HepG2 (cell line): ENCODE data around the gene RNF150. TPM values are rescaled to one million over a fixed set of nuclear protein-coding genes. Genes with fewer than 3 reads are reported as not detected.

ENCODE experiments used
- ATAC-seq: fragments of 200-7000 bp; cut with Tn5 transposase; 3 replicates; pipeline ENCODE4 v1.9.1; 2020; ENCODE audit warnings: mild to moderate bottlenecking, moderate library complexity
- BruUV-seq: library from RNA; stranded (reverse); fragments of 400-500 nt; replicated peaks from 2 replicates; lab custom pipeline; 2021; lab: Mats Ljungman, UMichigan
- CTCF ChIA-PET: fragments of 300-600 bp; formaldehyde crosslinking; extraction: SDS; loops from one replicate; lab custom pipeline; 2021; ENCODE audit warnings: low total read pairs, inconsistent platforms, low intra/inter-chr PET ratio; lab: Yijun Ruan, JAX
- POLR2A ChIA-PET: fragments of 350-600 bp; sonication (Branson Sonifier 250); formaldehyde crosslinking; loops from one replicate; lab custom pipeline; 2020; ENCODE audit warnings: antibody characterized with exemption, inconsistent platforms; lab: Yijun Ruan, JAX
- DNase-seq: peaks from one replicate; pipeline ENCODE4 v3.0.0-alpha.2; 2015; ENCODE audit warnings: low spot score
- FAIRE-seq: peaks from 3 replicates; lab custom pipeline; 2011; peaks lifted over from hg19 to GRCh38; lab: Jason Lieb, UNC
- H2AFZ ChIP-seq: one replicate; pipeline ENCODE4 v1.6.1; 2011; ENCODE audit warnings: low read length, inconsistent platforms
- H3K27ac ChIP-seq: fragments of 300-600 bp; 3 replicates; pipeline ENCODE4 v1.8.0; 2011; ENCODE audit warnings: mixed run types, mild to moderate bottlenecking, mixed read lengths, low read length, inconsistent platforms; ENCODE audit not compliant: insufficient read depth; ENCODE audit errors: extremely low read length
- H3K27me3 ChIP-seq, 2 experiments: fragments of 200-600 bp in 1 of 2; 2 replicates in 1 of 2; 3 replicates in 1 of 2; pipeline versions ENCODE4 v1.6.0 to v1.8.0; 2011; ENCODE audit warnings: low read length in 2 of 2, mild to moderate bottlenecking in 2 of 2, moderate library complexity in 2 of 2, inconsistent platforms in 1 of 2; ENCODE audit not compliant: insufficient read depth in 2 of 2, control insufficient read depth in 1 of 2
- H3K36me3 ChIP-seq, 2 experiments: fragments of 200-600 bp in 1 of 2; replicated peaks in 1 of 2; 2 replicates in 1 of 2; 3 replicates in 1 of 2; pipeline versions ENCODE4 v1.5.1 to v1.8.0; 2011; ENCODE audit warnings: low read length in 2 of 2, inconsistent platforms in 1 of 2; ENCODE audit not compliant: insufficient read depth in 2 of 2, control insufficient read depth in 1 of 2
- H3K4me1 ChIP-seq: 2 replicates; pipeline ENCODE4 v1.5.1; 2012; ENCODE audit warnings: low read length, inconsistent platforms; ENCODE audit not compliant: insufficient read depth
- H3K4me2 ChIP-seq: 2 replicates; pipeline ENCODE4 v1.6.0; 2011; ENCODE audit warnings: low read depth, low read length, inconsistent platforms
- H3K4me3 ChIP-seq, 3 experiments: fragments of 200-600 bp in 1 of 3; sonication (generic), shearing (Covaris generic) in 1 of 3; replicated peaks in 1 of 3; 2 replicates each; pipeline ENCODE4 v1.5.1; 2011 to 2016; ENCODE audit warnings: low read length in 3 of 3, inconsistent platforms in 2 of 3, low read depth in 2 of 3, mild to moderate bottlenecking in 2 of 3, control low read depth in 1 of 3, mixed read lengths in 1 of 3; ENCODE audit not compliant: insufficient read depth in 1 of 3
- H3K79me2 ChIP-seq: one replicate; pipeline ENCODE4 v1.6.1; 2011; ENCODE audit warnings: low read length, inconsistent platforms; ENCODE audit not compliant: insufficient read depth
- H3K9ac ChIP-seq: 2 replicates; pipeline ENCODE4 v1.6.0; 2011; ENCODE audit warnings: mild to moderate bottlenecking, low read depth, low read length, inconsistent platforms; ENCODE audit not compliant: insufficient read depth
- H3K9me3 ChIP-seq: 2 replicates; pipeline ENCODE4 v1.5.1; 2012; ENCODE audit warnings: mild to moderate bottlenecking, low read length
- H4K20me1 ChIP-seq: 2 replicates; pipeline ENCODE4 v1.6.0; 2011; ENCODE audit warnings: inconsistent platforms, mild to moderate bottlenecking, low read length, moderate library complexity; ENCODE audit not compliant: insufficient read depth
- AKNA ChIP-seq: sonication (generic); formaldehyde crosslinking; IDR thresholded peaks from 2 replicates; pipeline ENCODE4 v1.4.0; 2020; ENCODE audit warnings: missing genetic modification reagents, borderline replicate concordance
- CREB1 ChIP-seq, 2 experiments: fragments of 450-650 bp in 1 of 2; IDR thresholded peaks; 2 replicates each; pipeline ENCODE4 v1.6.1; 2016 to 2017; ENCODE audit warnings: control low read depth in 1 of 2, mild to moderate bottlenecking in 1 of 2, missing compliant biosample characterization in 1 of 2, missing genetic modification characterization in 1 of 2
- KMT2A ChIP-seq: sonication (generic); formaldehyde crosslinking; IDR thresholded peaks from 2 replicates; pipeline ENCODE4 v1.4.0; 2020; ENCODE audit warnings: missing genetic modification reagents
- SOX13 ChIP-seq, 3 experiments: fragments of 450-650 bp in 1 of 3; sonication (generic) in 1 of 3; formaldehyde crosslinking in 1 of 3; IDR thresholded peaks in 2 of 3; conservative IDR thresholded peaks in 1 of 3; 2 replicates each; pipeline versions ENCODE4 v1.5.0 to v1.6.1; 2016 to 2020; ENCODE audit warnings: antibody characterized with exemption in 1 of 3, mild to moderate bottlenecking in 1 of 3, missing compliant biosample characterization in 1 of 3, missing genetic modification reagents in 1 of 3, moderate library complexity in 1 of 3
- TOPORS ChIP-seq: sonication (generic); formaldehyde crosslinking; IDR thresholded peaks from 2 replicates; pipeline ENCODE4 v1.8.0; 2023; ENCODE audit warnings: mild to moderate bottlenecking, missing genetic modification reagents
- U2AF2 ChIP-seq: fragments of 200-400 bp; formaldehyde crosslinking; IDR thresholded peaks from 2 replicates; pipeline ENCODE4 v1.6.1; 2017; ENCODE audit warnings: low read depth, mild to moderate bottlenecking, low read length
- ZNF792 ChIP-seq: IDR thresholded peaks from 2 replicates; pipeline ENCODE4 v1.6.1; 2016
- WGBS: methylation state at CpG from one replicate; pipeline ENCODE4 v1.1.6; 2017; ENCODE audit warnings: low lambda C conversion rate; 5-methylcytosine and 5-hydroxymethylcytosine counted together
- in situ Hi-C: cut with HindIII; loops from 2 replicates; pipeline ENCODE4 v1.10.0; 2017; ENCODE audit warnings: low pct_unique_long_range_greater_than_20kb; ENCODE audit not compliant: extremely low pct_ligation_motif_present
- intact Hi-C: fragments of 100-400 bp; cut with micrococcal nuclease; formaldehyde crosslinking; loops from one replicate; pipeline ENCODE4 v1.10.0; 2022; ENCODE audit not compliant: unreplicated experiment
- polyA plus RNA-seq, 8 experiments: library from polyadenylated mRNA; depleted of rRNA in 3 of 8; stranded (reverse) in 7 of 8; unstranded in 1 of 8; fragments of >200 nt; fragmentation: Illumina TruSeq in 4 of 8; extraction: Trizol in 4 of 8; gene quantifications; 2 replicates each; pipeline versions ENCODE4 v1.2.1 to v1.2.3, GENCODE V29; 2011 to 2016; ENCODE audit warnings: low read depth in 4 of 8, missing spikeins in 1 of 8, mixed read lengths in 1 of 8; ENCODE audit not compliant: insufficient read depth in 1 of 8
- total RNA-seq, 5 experiments: library from RNA; depleted of rRNA; stranded (reverse); fragments of >200 nt; fragmentation: Illumina TruSeq; extraction: Trizol; gene quantifications; 2 replicates each; pipeline ENCODE4 v1.2.3, GENCODE V29; 2016; ENCODE audit warnings: low read depth in 1 of 5
- TF ChIP-seq, protein P1 (sequence below): sonication (generic); formaldehyde crosslinking; conservative IDR thresholded peaks from 2 replicates; pipeline ENCODE4 v1.4.0; 2020; ENCODE audit warnings: missing genetic modification reagents
- TF ChIP-seq, protein P2 (sequence below): IDR thresholded peaks from 2 replicates; pipeline ENCODE4 v1.6.1; 2016; ENCODE audit warnings: low read depth, missing genetic modification reagents, missing compliant biosample characterization

Gene RNF150
- total and polyA plus RNA-seq, 2 of the 13 experiments (the other 11 are each of a cell fraction or from before 2014, with no cell fraction given) = 0.02 to 0.03 TPM

DNA sequence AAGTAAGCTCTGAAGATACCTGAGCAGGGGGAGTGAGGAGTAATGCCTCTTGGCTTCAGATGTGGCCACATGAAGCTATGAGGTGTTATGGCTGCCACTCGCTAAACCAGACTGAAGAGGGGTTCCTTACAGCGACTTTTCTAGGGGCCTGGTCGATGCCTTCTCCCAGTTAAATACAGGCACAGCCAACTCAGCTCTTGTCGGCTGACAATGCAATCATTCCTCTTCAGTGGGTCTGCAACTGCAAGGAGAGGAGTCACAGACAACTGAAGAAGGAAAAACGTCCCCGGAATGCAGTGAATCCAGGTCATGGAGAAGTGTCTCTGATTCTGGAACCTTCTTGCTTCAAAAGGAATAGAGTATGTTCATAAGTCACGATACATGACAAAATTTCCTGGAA lies 106.4 kb downstream of the RNF150 start (continued):
- no peak for TF ChIP-seq AKNA (CRISPR knock-in tag)
- TF ChIP-seq SOX13 (IDR thresholded peaks at IDR 0.05) = no peak
- TF ChIP-seq SOX13 (CRISPR knock-in tag; conservative IDR thresholded peaks at IDR 0.05 in 1 of 2, IDR thresholded peaks at IDR 0.05 in 1 of 2) = no peak
- TF ChIP-seq, protein P1, sequence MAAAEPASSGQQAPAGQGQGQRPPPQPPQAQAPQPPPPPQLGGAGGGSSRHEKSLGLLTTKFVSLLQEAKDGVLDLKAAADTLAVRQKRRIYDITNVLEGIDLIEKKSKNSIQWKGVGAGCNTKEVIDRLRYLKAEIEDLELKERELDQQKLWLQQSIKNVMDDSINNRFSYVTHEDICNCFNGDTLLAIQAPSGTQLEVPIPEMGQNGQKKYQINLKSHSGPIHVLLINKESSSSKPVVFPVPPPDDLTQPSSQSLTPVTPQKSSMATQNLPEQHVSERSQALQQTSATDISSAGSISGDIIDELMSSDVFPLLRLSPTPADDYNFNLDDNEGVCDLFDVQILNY = no peak
- TF ChIP-seq U2AF2 = no peak
- no peak for TF ChIP-seq TOPORS (CRISPR knock-in tag)
- no peak for TF ChIP-seq ZNF792 (CRISPR knock-in tag)

DNA sequence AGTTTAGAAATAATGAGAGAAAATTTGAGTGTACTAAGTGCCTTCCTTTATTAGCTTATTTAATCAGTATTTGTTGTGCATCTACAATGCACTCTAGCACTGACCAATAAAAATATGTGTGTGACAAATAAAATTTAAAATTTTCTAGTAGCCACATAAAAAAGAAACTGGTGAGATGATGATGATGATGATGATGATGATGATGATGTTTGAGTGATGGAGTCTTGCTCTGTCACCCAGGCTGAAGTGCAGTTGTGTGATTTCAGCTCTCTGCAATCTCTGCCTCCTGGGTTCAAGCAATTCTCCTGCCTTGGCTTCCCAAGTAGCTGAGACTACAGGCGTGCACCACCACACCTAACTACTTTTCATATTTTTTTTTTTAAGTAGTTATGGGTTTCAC lies 110.2 kb downstream of the RNF150 start:
- POLR2A ChIA-PET = no interaction called here
- 0% methylated on average over 1 of the region's 1 CpG for WGBS
- in situ Hi-C loops = no loop called here
- TF ChIP-seq, protein P2, sequence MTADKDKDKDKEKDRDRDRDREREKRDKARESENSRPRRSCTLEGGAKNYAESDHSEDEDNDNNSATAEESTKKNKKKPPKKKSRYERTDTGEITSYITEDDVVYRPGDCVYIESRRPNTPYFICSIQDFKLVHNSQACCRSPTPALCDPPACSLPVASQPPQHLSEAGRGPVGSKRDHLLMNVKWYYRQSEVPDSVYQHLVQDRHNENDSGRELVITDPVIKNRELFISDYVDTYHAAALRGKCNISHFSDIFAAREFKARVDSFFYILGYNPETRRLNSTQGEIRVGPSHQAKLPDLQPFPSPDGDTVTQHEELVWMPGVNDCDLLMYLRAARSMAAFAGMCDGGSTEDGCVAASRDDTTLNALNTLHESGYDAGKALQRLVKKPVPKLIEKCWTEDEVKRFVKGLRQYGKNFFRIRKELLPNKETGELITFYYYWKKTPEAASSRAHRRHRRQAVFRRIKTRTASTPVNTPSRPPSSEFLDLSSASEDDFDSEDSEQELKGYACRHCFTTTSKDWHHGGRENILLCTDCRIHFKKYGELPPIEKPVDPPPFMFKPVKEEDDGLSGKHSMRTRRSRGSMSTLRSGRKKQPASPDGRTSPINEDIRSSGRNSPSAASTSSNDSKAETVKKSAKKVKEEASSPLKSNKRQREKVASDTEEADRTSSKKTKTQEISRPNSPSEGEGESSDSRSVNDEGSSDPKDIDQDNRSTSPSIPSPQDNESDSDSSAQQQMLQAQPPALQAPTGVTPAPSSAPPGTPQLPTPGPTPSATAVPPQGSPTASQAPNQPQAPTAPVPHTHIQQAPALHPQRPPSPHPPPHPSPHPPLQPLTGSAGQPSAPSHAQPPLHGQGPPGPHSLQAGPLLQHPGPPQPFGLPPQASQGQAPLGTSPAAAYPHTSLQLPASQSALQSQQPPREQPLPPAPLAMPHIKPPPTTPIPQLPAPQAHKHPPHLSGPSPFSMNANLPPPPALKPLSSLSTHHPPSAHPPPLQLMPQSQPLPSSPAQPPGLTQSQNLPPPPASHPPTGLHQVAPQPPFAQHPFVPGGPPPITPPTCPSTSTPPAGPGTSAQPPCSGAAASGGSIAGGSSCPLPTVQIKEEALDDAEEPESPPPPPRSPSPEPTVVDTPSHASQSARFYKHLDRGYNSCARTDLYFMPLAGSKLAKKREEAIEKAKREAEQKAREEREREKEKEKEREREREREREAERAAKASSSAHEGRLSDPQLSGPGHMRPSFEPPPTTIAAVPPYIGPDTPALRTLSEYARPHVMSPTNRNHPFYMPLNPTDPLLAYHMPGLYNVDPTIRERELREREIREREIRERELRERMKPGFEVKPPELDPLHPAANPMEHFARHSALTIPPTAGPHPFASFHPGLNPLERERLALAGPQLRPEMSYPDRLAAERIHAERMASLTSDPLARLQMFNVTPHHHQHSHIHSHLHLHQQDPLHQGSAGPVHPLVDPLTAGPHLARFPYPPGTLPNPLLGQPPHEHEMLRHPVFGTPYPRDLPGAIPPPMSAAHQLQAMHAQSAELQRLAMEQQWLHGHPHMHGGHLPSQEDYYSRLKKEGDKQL = no peak
- TF ChIP-seq CREB1 (IDR thresholded peaks at IDR 0.05) (peak; percentile 58), CREB1 (CRISPR knock-in tag; IDR thresholded peaks at IDR 0.05) (no peak), KMT2A (CRISPR knock-in tag) (no peak)

More for the DNA sequence above, 110.2 kb downstream of the RNF150 start:
- DNase-seq = no peak
- Histone ChIP-seq H3K9ac (no peak overlapping the region), H3K36me3 (no peaks in the 10 kb centered on the region), H3K4me2 (no peak overlapping the region), H3K27me3 (no peaks in the 10 kb centered on the region; a peak in 1 of 5 replicates), H3K4me1 (no peaks in the 10 kb centered on the region), H4K20me1 (no peaks in the 10 kb centered on the region), H3K4me3 (no peak overlapping the region), H3K79me2 (no peaks in the 10 kb centered on the region), H3K9me3 (no peaks in the 10 kb centered on the region), H2AFZ (no peak overlapping the region), H3K27ac (no peak overlapping the region)
- BruUV-seq = no TSS peak
- intact Hi-C loops = no loop called here
- FAIRE-seq = no peak
- ATAC-seq = no peak
- CTCF ChIA-PET = no interaction called here
